Effector memory CD8-positive, alpha-beta T cell (primary cell): Measurements from ENCODE around the gene TEC.
"Not testable (repeated sequence)": the region's sequence is repeated elsewhere in the genome, so short reads cannot be mapped to it uniquely, and the experiment has no call there.

Experiments used
- ATAC-seq: fragments of 150-1000 bp; cut with Tn5 transposase; replicated peaks from 2 replicates; pipeline ENCODE4 v1.10.0; 2021; ENCODE audit warnings: mild to moderate bottlenecking, moderate library complexity
- DNase-seq, 3 experiments: peaks; one replicate each; pipeline ENCODE4 v3.0.0; 2021
- H3K27ac Mint-ChIP-seq, 2 donors: one replicate each; pipeline ENCODE4 v1.8.0; 2022; ENCODE audit warnings: mild to moderate bottlenecking in 2 of 2, mixed read lengths in 2 of 2, moderate library complexity in 2 of 2
- H3K27me3 Mint-ChIP-seq, 2 donors: one replicate each; pipeline ENCODE4 v1.8.0; 2022; ENCODE audit warnings: mixed read lengths in 2 of 2
- H3K36me3 Mint-ChIP-seq: one replicate; pipeline ENCODE4 v1.8.0; 2022; ENCODE audit warnings: mild to moderate bottlenecking, moderate library complexity, mixed read lengths; ENCODE audit not compliant: insufficient read depth
- H3K4me1 Mint-ChIP-seq, 2 donors: one replicate each; pipeline ENCODE4 v1.8.0; 2022; ENCODE audit warnings: low read depth in 2 of 2, mixed read lengths in 2 of 2
- H3K4me3 Mint-ChIP-seq, 2 donors: one replicate each; pipeline ENCODE4 v1.8.0; 2022; ENCODE audit warnings: mild to moderate bottlenecking in 2 of 2, mixed read lengths in 2 of 2, moderate library complexity in 2 of 2
- H3K9me3 Mint-ChIP-seq, 2 donors: one replicate each; pipeline ENCODE4 v1.8.0; 2022; ENCODE audit warnings: mixed read lengths in 2 of 2

Gene TEC

DNA sequence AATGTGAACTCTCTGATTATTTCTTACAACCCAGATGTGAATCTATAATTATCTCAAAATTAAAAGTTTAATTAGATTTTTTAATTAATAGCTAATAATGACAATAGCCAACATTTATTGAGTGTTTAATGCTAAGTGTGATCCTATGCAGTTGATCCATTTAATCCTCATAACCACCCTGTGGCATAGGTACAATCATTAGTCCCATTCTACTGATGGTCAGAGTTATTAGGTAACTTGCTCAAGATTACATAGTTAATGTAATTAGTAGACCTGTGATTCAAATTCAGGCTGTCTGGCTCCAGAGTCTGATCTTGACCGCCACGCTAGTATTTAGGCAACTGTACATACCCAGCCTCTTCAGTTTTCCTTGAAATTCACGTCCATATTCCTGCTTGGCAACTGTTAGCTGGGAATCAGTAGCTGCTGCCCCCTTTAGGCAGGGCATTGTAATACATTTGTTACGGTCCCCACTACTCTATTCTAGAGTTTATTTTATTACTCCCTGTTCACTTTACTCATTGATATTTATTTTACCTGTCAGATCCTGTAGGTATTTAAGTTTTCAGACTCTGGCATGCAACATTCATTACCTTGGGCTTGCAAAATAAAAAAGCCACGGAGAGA lies 20.6 kb upstream of the TEC start:
- DNase-seq: peak in 1 of 3 experiments; percentile 4
- H3K9me3 Mint-ChIP-seq: no peaks in the 10 kb centered on the region
- ATAC-seq: no peak

DNA sequence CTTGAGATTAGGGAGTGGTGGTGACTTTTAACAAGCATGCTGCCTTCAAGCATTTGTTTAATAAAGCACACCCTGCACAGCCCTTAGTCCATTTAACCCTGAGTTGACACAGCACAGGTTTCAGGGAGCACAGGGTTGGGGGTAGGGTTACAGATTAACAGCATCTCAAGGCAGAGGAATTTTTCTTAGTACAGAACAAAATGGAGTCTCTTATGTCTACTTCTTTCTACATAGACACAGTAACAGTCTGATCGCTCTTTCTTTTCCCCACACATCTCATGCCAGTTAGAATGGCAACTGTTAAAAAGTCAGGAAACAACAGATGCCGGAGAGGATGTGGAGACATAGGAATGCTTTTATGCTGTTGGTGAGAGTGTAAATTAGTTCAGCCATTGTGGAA lies 16.4 kb upstream of the TEC start:
- DNase-seq, H3K27ac Mint-ChIP-seq, H3K4me1 Mint-ChIP-seq, ATAC-seq, H3K4me3 Mint-ChIP-seq, H3K36me3 Mint-ChIP-seq: not testable (repeated sequence)
- peaks cover 2 to 11% of the 10 kb centered on the region in 2 donors for H3K9me3 Mint-ChIP-seq
- H3K27me3 Mint-ChIP-seq: peaks cover 38 to 44% of the 10 kb centered on the region in 2 donors

More for the DNA sequence above, 20.6 kb upstream of the TEC start:
- Mint-ChIP-seq H3K27ac (no peak overlapping the region), H3K36me3 (no peaks in the 10 kb centered on the region), H3K4me1 (no peaks in the 10 kb centered on the region), H3K27me3 (peaks cover 1 to 10% of the 10 kb centered on the region in 2 donors), H3K4me3 (no peak overlapping the region)

DNA sequence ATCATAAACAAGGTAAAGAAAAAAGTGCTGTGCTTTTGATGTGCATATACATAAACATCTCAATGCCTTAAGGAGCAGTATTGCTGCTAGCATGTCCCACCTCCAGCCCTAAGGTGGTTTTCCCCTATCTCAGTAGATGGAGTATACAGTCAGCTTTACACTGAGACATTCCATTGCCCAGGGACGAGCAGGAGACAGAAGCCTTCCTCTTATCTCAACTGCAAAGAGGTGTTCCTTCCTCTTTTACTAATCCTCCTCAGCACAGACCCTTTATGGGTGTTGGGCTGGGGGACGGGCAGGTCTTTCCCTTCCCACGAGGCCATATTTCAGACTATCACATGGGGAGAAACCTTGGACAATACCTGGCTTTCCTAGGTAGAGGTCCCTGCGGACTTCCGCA lies 16.0 kb upstream of the TEC start:
- not testable (repeated sequence) for H3K4me1 Mint-ChIP-seq
- Mint-ChIP-seq H3K9me3 (peaks cover 2 to 11% of the 10 kb centered on the region in 2 donors), H3K27me3 (peaks cover 43 to 48% of the 10 kb centered on the region in 2 donors)

DNA sequence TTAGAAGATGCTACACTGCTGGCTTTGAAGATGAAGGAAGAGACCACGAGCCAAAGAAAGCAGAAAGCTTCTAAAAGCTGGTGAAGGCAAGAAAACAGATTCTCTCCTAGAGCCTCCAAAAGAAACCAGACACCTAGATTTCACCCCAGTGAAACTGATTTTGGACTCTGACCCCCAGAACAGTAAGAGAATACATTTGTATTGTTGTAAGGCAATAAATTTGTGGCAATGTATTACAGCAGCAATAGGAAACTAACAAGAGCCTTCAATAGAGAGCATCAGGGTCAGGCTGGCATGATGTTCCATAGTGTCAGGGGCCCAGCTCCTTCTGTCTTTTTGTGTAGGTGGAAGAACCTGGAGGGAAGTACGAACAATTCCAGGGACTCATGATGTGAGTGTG lies 6.0 kb upstream of the TEC start:
- Mint-ChIP-seq H3K27ac (no peak overlapping the region), H3K4me3 (no peak overlapping the region), H3K27me3 (peaks cover 22 to 26% of the 10 kb centered on the region in 2 donors), H3K4me1 (no peaks in the 10 kb centered on the region), H3K9me3 (no peaks in the 10 kb centered on the region), H3K36me3 (peaks cover 8% of the 10 kb centered on the region)
- DNase-seq: no peak
- ATAC-seq: no peak

More for the DNA sequence above, 16.0 kb upstream of the TEC start:
- H3K4me3 Mint-ChIP-seq, H3K27ac Mint-ChIP-seq, DNase-seq, ATAC-seq, H3K36me3 Mint-ChIP-seq: not testable (repeated sequence)

DNA sequence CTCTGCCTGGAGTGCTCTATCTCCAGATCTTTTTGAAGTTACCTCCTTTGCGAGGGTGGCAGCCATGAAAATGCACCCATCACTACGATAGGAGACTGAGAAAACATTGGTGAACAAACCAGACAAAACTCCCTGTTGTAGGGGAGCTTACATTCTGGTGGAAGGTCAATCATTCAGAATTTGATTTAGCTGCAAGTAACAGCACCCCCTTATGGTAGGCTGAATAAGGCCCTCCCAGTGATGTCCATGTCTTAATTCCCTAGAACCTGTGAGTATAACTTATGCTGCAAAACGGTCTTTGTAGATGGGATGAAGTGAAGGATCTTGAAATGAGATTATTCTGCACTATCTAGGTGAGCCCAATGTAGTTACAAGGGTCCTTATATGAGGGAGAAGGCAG lies 5.6 kb upstream of the TEC start:
- ATAC-seq: peak; percentile 50
- DNase-seq: no peak

DNA sequence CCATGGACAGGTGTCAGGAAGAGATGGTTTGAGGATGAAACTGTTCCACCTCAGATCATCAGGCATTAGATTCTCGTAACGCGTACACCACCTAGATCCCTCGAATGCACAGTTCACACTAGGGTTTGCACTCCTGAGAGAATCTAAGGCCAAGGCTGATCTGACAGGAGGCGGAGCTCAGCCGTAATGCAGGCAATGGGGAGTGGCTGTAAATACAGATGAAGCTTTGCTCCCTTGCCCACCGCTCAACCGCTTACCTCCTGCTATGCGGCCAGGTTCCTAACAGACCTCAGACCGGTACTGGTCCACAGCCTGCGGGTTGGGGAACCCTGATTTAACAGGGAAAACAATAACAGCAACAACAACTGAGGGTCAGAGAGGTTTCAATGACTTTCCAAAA lies 2.0 kb upstream of the TEC start:
- Mint-ChIP-seq H3K4me3 (no peak overlapping the region), H3K4me1 (peaks cover 8 to 9% of the 10 kb centered on the region in 2 donors), H3K36me3 (no peaks in the 10 kb centered on the region), H3K9me3 (no peaks in the 10 kb centered on the region), H3K27ac (no peak overlapping the region), H3K27me3 (no peaks in the 10 kb centered on the region)
- DNase-seq (no peak), ATAC-seq (no peak)

More for the DNA sequence above, 5.6 kb upstream of the TEC start:
- peaks cover 18 to 21% of the 10 kb centered on the region in 2 donors for H3K27me3 Mint-ChIP-seq
- H3K9me3 Mint-ChIP-seq: no peaks in the 10 kb centered on the region
- H3K36me3 Mint-ChIP-seq: peaks cover 8% of the 10 kb centered on the region
- peaks cover 4% of the 10 kb centered on the region in 2 donors for H3K4me1 Mint-ChIP-seq
- no peak overlapping the region for H3K4me3 Mint-ChIP-seq
- no peak overlapping the region for H3K27ac Mint-ChIP-seq

DNA sequence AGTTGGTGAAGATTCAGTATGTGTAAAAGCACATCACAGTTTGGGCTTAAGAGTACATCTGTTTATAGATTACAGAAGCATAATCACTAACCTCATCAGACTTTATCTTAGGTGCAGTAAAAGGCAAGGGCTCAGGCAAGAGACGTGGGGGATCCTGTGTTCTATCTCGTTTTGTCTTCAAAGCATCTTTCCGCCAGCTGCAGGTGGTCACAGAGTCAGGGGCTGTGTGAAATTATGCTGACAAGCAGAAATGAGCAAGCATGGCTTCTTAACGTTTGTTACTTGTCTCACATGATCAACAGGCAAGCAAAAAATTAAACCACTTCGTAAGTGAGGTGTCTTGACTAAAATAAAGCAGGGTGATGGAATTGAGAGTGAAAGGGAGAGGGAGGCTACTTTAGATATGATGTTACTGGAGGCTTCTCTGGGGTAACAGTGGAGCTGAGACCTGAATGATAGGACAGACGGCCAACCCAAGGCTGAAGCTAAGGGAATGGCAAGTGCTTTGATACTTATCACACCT lies 1.4 kb upstream of the TEC start:
- DNase-seq: no peak

DNA sequence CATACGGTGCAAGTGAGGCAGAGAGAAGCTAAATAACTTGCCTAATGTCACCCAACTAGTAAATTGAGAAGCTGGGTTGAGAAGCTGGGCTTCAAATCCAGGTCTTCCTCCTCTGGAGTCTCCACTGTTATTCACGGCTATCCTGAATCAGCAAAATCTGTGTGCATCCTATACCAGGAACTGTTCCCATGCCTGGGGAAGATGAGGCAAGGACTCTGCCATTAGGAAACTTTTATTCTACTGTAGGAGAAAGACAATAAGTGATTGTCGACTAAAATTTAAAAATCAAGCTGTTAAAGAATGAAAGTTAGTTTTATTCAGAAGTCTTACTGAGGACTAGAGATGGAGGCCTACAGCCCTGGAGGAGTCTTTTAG lies 872 bp upstream of the TEC start:
- Mint-ChIP-seq H3K9me3 (no peaks in the 10 kb centered on the region), H3K4me3 (peak overlapping the region; percentile 90 to 93), H3K27ac (peak overlapping the region; percentile 9 to 70), H3K4me1 (peaks cover 8 to 9% of the 10 kb centered on the region in 2 donors), H3K36me3 (no peaks in the 10 kb centered on the region), H3K27me3 (no peaks in the 10 kb centered on the region)
- DNase-seq (no peak), ATAC-seq (no peak)

More for the DNA sequence above, 1.4 kb upstream of the TEC start:
- Mint-ChIP-seq H3K4me1 (peaks cover 8 to 9% of the 10 kb centered on the region in 2 donors), H3K4me3 (no peak overlapping the region), H3K36me3 (no peaks in the 10 kb centered on the region), H3K9me3 (no peaks in the 10 kb centered on the region), H3K27ac (peak overlapping the region in 1 of 2 donors; percentile 9), H3K27me3 (no peaks in the 10 kb centered on the region)
- no peak for ATAC-seq

DNA sequence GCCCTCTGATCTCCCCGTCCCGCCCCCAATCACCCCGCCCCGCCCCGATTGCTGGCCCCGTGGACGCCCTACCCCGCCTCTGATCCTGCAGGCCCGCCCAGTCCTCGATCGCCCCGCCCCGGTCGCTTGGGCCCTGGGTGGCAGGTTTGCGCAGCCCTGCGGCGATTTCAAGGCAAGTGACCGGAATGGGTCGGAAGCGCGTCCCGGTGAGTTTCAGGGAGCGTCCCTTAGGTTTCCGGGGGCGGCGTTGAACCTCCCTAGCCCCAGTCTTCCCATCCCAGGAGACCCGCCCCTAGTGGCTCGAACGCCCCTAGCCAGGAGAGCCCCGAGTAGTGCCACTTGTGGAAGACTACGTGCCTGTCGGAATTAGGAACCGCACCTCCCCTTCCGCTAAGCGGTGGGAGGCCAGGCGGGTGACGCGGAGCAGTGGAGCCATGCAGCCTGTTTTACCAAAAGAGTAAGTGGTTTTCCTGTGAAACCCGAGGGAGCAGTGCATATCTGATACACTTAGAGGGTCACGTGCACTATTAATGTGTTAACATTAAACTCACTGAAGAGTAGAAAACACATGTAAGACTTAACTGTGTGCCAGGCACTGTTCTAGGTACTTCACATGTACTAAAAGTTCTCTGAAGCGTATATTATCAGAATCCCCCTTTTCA lies 354 bp upstream of the TEC start:
- peaks cover 8 to 9% of the 10 kb centered on the region in 2 donors for H3K4me1 Mint-ChIP-seq
- H3K27me3 Mint-ChIP-seq: no peaks in the 10 kb centered on the region
- H3K36me3 Mint-ChIP-seq: no peaks in the 10 kb centered on the region
- DNase-seq (peak; percentile 75 to 78 (median 78)), ATAC-seq (peak; percentile 84)
- H3K27ac Mint-ChIP-seq: peak overlapping the region; percentile 9 to 70
- H3K4me3 Mint-ChIP-seq: peak overlapping the region; percentile 90 to 93
- H3K9me3 Mint-ChIP-seq: no peaks in the 10 kb centered on the region

DNA sequence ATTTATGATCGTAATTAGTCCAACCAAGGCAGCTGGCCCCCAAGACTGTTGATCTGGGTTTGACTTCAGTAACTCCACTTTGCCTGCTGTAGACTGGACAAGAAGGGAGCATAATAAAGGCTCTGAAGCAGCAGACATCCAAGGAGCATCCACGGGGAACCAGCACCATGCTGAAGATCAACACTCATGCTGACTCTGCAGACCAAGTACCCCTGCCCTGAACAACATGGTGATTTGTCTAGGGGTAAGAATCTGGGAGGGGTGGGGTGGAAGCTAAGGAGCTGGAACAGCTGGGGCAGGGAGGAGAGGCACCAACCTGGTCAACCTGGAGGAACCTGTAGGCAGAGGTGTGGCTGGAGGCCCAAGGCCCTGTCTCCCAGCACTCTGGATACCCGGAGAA lies 2.1 kb downstream of the TEC start:
- no peaks in the 10 kb centered on the region for H3K36me3 Mint-ChIP-seq
- peaks cover 9 to 13% of the 10 kb centered on the region in 2 donors for H3K4me1 Mint-ChIP-seq
- no peaks in the 10 kb centered on the region for H3K9me3 Mint-ChIP-seq
- peaks cover 4 to 9% of the 10 kb centered on the region in 2 donors for H3K27me3 Mint-ChIP-seq
- peak overlapping the region in 1 of 2 donors; percentile 12 for H3K4me3 Mint-ChIP-seq
- DNase-seq: no peak
- no peak for ATAC-seq
- H3K27ac Mint-ChIP-seq: no peak overlapping the region

DNA sequence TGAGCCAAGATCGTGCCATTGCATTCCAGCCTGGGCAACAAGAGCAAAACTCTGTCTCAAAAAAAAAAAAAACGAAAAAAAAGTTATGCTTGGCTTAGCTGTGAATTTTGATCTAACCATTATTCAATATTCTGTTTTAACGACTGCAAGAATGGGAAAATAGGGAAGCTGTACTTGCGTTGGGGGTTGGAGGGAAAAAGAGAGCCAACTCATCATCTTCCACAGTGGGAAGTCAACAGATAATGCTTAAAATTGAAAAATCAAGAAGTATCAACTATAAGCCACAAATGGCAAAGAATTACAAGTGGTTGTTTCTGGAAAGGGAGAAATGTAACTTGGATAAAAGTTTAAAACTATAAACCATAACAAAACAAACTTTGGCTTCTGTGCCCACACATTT lies 2.9 kb downstream of the TEC start:
- peaks cover 7 to 9% of the 10 kb centered on the region in 2 donors for H3K27me3 Mint-ChIP-seq
- no peaks in the 10 kb centered on the region for H3K9me3 Mint-ChIP-seq
- DNase-seq (no peak), ATAC-seq (no peak)
- H3K27ac Mint-ChIP-seq: no peak overlapping the region
- no peak overlapping the region for H3K4me3 Mint-ChIP-seq
- H3K4me1 Mint-ChIP-seq: peaks cover 9 to 13% of the 10 kb centered on the region in 2 donors
- no peaks in the 10 kb centered on the region for H3K36me3 Mint-ChIP-seq

DNA sequence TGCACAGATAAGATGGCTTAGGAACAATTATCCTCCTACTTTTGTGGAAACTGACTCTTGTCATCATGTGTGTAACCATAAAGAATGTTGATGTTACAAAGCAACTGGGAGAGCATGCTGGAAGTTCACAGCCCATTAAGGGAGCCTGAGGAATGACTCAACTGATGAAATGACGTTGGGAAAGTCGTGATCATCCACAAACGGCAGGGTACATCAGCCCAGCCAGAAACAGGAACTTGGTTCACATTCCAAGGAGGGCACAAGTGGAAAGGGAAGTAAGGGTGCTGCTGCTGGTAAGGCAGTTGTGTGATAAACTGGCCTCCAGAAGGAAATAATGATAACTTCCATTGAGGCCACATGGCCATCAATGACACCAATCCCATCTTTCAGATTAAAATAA lies 6.7 kb downstream of the TEC start:
- DNase-seq: no peak
- Mint-ChIP-seq H3K9me3 (no peaks in the 10 kb centered on the region), H3K36me3 (no peaks in the 10 kb centered on the region), H3K4me3 (no peak overlapping the region), H3K4me1 (peaks cover 0 to 6% of the 10 kb centered on the region in 2 donors), H3K27me3 (peaks cover 7 to 17% of the 10 kb centered on the region in 2 donors), H3K27ac (no peak overlapping the region)
- ATAC-seq: no peak

DNA sequence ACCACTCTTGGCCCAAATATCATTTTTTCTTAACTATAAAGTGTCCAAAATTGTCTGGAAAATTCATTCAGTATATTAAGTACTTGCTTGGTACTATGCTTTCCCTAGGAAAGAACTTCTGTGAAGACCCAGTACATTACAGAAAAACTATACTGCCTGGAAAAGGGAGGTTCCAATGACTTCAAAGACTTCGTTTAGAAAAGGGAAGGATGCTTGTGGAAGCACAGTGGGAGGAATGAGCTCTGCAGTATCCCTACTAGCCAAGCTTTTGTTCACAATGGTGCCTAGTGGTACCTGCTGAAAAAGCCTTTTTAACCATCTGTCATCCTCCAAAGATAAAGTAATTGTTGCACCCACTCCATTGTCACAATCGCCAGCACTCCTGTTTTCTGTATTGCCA lies 7.2 kb downstream of the TEC start:
- ATAC-seq (no peak), DNase-seq (no peak)
- peaks cover 7 to 17% of the 10 kb centered on the region in 2 donors for H3K27me3 Mint-ChIP-seq
- H3K9me3 Mint-ChIP-seq: no peaks in the 10 kb centered on the region
- no peak overlapping the region for H3K4me3 Mint-ChIP-seq
- no peaks in the 10 kb centered on the region for H3K36me3 Mint-ChIP-seq
- H3K4me1 Mint-ChIP-seq: peaks cover 0 to 6% of the 10 kb centered on the region in 2 donors
- no peak overlapping the region for H3K27ac Mint-ChIP-seq

DNA sequence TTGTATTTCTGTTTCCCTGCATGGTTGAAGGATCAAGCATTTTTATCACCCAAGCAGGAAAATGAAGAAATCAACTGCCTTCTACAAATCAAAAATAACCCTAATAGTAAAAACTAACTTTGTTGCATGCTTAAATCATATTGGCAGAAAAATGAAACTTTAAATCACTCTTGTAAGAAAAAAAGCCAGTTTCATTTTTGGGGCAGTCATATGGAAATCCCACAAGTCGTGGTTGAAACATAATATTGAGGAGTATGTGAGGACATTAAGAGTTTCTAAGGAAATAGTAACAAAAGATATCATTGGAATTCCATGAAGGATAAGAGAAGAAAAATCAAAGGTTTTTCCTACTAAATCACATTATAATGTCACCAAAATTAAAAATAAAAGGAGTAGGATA lies 8.4 kb downstream of the TEC start:
- no peak overlapping the region for H3K4me3 Mint-ChIP-seq
- DNase-seq (no peak), ATAC-seq (no peak)
- H3K27ac Mint-ChIP-seq: no peak overlapping the region
- H3K36me3 Mint-ChIP-seq: peaks cover 3% of the 10 kb centered on the region
- H3K9me3 Mint-ChIP-seq: no peaks in the 10 kb centered on the region
- H3K27me3 Mint-ChIP-seq: peaks cover 7 to 17% of the 10 kb centered on the region in 2 donors
- peaks cover 0 to 6% of the 10 kb centered on the region in 2 donors for H3K4me1 Mint-ChIP-seq
